Umbilical cord (tissue), 1 donor: ENCODE measurements around the gene IFT81. TPM values are rescaled to one million over a fixed set of nuclear protein-coding genes. Genes with fewer than 3 reads are reported as not detected.

Source experiments
- total RNA-seq: library from RNA; depleted of rRNA; stranded (reverse); fragments of >200 nt; gene quantifications from one replicate; pipeline ENCODE4 v1.2.3, GENCODE V29; 2014; ENCODE audit warnings: low replicate concordance; ENCODE audit not compliant: insufficient read depth

IFT81 gene
- total RNA-seq, 1 donor from 2014 or later = 34.9 TPM

Other genes starting within 250 kb of the IFT81 start
- gene GLTP, start 243.8 kb upstream of the IFT81 start, total RNA-seq = 30.6 TPM
- 22.6 TPM for gene TCHP, start 224.1 kb upstream of the IFT81 start, total RNA-seq
- 33.7 TPM for gene GIT2, start 128.0 kb upstream of the IFT81 start, total RNA-seq
- 58.3 TPM for gene ANKRD13A, start 124.9 kb upstream of the IFT81 start, total RNA-seq
- gene C12orf76, start 75.8 kb upstream of the IFT81 start, total RNA-seq = 28.6 TPM
- 94.4 TPM for gene ATP2A2, start 156.9 kb downstream of the IFT81 start, total RNA-seq